Measurements from ENCODE around the gene NR3C1.

NR3C1 gene

GRCh38 chr5:143435210-143435657 lies 31.7 kb upstream of the NR3C1 start:
- WGBS: 85% methylated on average over 5 of the region's 6 CpGs
- Histone ChIP-seq H3K27ac (ENCODE audit: low read depth, low read length) (no peak overlapping the region), H3K36me3 (ENCODE audit: insufficient read depth, low read length) (no peaks in the 10 kb centered on the region), H3K9me3 (ENCODE audit: insufficient read depth, low read depth, low read length) (no peaks in the 10 kb centered on the region), H3K4me1 (ENCODE audit: insufficient read depth, low read length) (peaks cover 11% of the 10 kb centered on the region), H3K4me3 (ENCODE audit: low read length) (no peak overlapping the region), H3K27me3 (ENCODE audit: insufficient read depth, low read length) (no peaks in the 10 kb centered on the region), H3K9ac (ENCODE audit: low read depth, low read length) (no peak overlapping the region)

- H3K9me3 ChIP-seq (ENCODE audit: insufficient read depth, low read depth, low read length): no peaks in the 10 kb centered on the region
- no peaks in the 10 kb centered on the region for H3K36me3 ChIP-seq (ENCODE audit: insufficient read depth, low read length)
- H3K27ac ChIP-seq (ENCODE audit: low read depth, low read length): no peak overlapping the region
- H3K4me1 ChIP-seq (ENCODE audit: insufficient read depth, low read length): peaks cover 11% of the 10 kb centered on the region
- WGBS: 84% methylated on average over 7 of the region's 7 CpGs
- no peaks in the 10 kb centered on the region for H3K27me3 ChIP-seq (ENCODE audit: insufficient read depth, low read length)
- H3K9ac ChIP-seq (ENCODE audit: low read depth, low read length): no peak overlapping the region
- no peak overlapping the region for H3K4me3 ChIP-seq (ENCODE audit: low read length)
Measured at GRCh38 chr5:143434261-143435209, 31.0 kb upstream of the NR3C1 start.

GRCh38 chr5:143433670-143434069 lies 30.2 kb upstream of the NR3C1 start:
- Histone ChIP-seq H3K9me3 (ENCODE audit: insufficient read depth, low read depth, low read length) (no peaks in the 10 kb centered on the region), H3K4me3 (ENCODE audit: low read length) (no peak overlapping the region), H3K27me3 (ENCODE audit: insufficient read depth, low read length) (no peaks in the 10 kb centered on the region), H3K9ac (ENCODE audit: low read depth, low read length) (no peak overlapping the region), H3K4me1 (ENCODE audit: insufficient read depth, low read length) (peaks cover 11% of the 10 kb centered on the region), H3K36me3 (ENCODE audit: insufficient read depth, low read length) (no peaks in the 10 kb centered on the region), H3K27ac (ENCODE audit: low read depth, low read length) (no peak overlapping the region)
- 90% methylated on average over 2 of the region's 2 CpGs for WGBS

- no peak overlapping the region for H3K27ac ChIP-seq (ENCODE audit: low read depth, low read length)
- no peaks in the 10 kb centered on the region for H3K9me3 ChIP-seq (ENCODE audit: insufficient read depth, low read depth, low read length)
- no peaks in the 10 kb centered on the region for H3K27me3 ChIP-seq (ENCODE audit: insufficient read depth, low read length)
- no peaks in the 10 kb centered on the region for H3K36me3 ChIP-seq (ENCODE audit: insufficient read depth, low read length)
- WGBS: 95% methylated on average over 7 of the region's 7 CpGs
- H3K9ac ChIP-seq (ENCODE audit: low read depth, low read length): no peak overlapping the region
- no peak overlapping the region for H3K4me3 ChIP-seq (ENCODE audit: low read length)
- H3K4me1 ChIP-seq (ENCODE audit: insufficient read depth, low read length): peaks cover 11% of the 10 kb centered on the region
Measured at GRCh38 chr5:143432658-143433239, 29.3 kb upstream of the NR3C1 start.

- H3K9me3 ChIP-seq (ENCODE audit: insufficient read depth, low read depth, low read length): no peaks in the 10 kb centered on the region
- H3K27me3 ChIP-seq (ENCODE audit: insufficient read depth, low read length): no peaks in the 10 kb centered on the region
- peaks cover 11% of the 10 kb centered on the region for H3K4me1 ChIP-seq (ENCODE audit: insufficient read depth, low read length)
- H3K4me3 ChIP-seq (ENCODE audit: low read length): no peak overlapping the region
- H3K27ac ChIP-seq (ENCODE audit: low read depth, low read length): no peak overlapping the region
- no peaks in the 10 kb centered on the region for H3K36me3 ChIP-seq (ENCODE audit: insufficient read depth, low read length)
- no peak overlapping the region for H3K9ac ChIP-seq (ENCODE audit: low read depth, low read length)
- 87% methylated on average over 2 of the region's 2 CpGs for WGBS
Measured at GRCh38 chr5:143431789-143432188, 28.3 kb upstream of the NR3C1 start.

- 94% methylated on average over 1 of the region's 2 CpGs for WGBS
Measured at GRCh38 chr5:143428738-143429420, 25.4 kb upstream of the NR3C1 start.

GRCh38 chr5:143428155-143428554 lies 24.7 kb upstream of the NR3C1 start:
- Histone ChIP-seq H3K4me1 (ENCODE audit: insufficient read depth, low read length) (no peaks in the 10 kb centered on the region), H3K27ac (ENCODE audit: low read depth, low read length) (no peak overlapping the region), H3K9ac (ENCODE audit: low read depth, low read length) (no peak overlapping the region), H3K4me3 (ENCODE audit: low read length) (no peak overlapping the region), H3K36me3 (ENCODE audit: insufficient read depth, low read length) (no peaks in the 10 kb centered on the region), H3K27me3 (ENCODE audit: insufficient read depth, low read length) (no peaks in the 10 kb centered on the region), H3K9me3 (ENCODE audit: insufficient read depth, low read depth, low read length) (no peaks in the 10 kb centered on the region)
- 100% methylated on average over 1 of the region's 1 CpG for WGBS

More at GRCh38 chr5:143428738-143429420, 25.4 kb upstream of the NR3C1 start:
- Histone ChIP-seq H3K27me3 (ENCODE audit: insufficient read depth, low read length) (no peaks in the 10 kb centered on the region), H3K9ac (ENCODE audit: low read depth, low read length) (no peak overlapping the region), H3K4me3 (ENCODE audit: low read length) (no peak overlapping the region), H3K4me1 (ENCODE audit: insufficient read depth, low read length) (no peaks in the 10 kb centered on the region), H3K36me3 (ENCODE audit: insufficient read depth, low read length) (no peaks in the 10 kb centered on the region), H3K9me3 (ENCODE audit: insufficient read depth, low read depth, low read length) (no peaks in the 10 kb centered on the region), H3K27ac (ENCODE audit: low read depth, low read length) (no peak overlapping the region)

- H3K4me1 ChIP-seq (ENCODE audit: insufficient read depth, low read length): no peaks in the 10 kb centered on the region
- H3K36me3 ChIP-seq (ENCODE audit: insufficient read depth, low read length): no peaks in the 10 kb centered on the region
- H3K27me3 ChIP-seq (ENCODE audit: insufficient read depth, low read length): no peaks in the 10 kb centered on the region
- no peak overlapping the region for H3K27ac ChIP-seq (ENCODE audit: low read depth, low read length)
- H3K4me3 ChIP-seq (ENCODE audit: low read length): no peak overlapping the region
- no peaks in the 10 kb centered on the region for H3K9me3 ChIP-seq (ENCODE audit: insufficient read depth, low read depth, low read length)
- WGBS: over 99% methylated on average over 3 of the region's 3 CpGs
- no peak overlapping the region for H3K9ac ChIP-seq (ENCODE audit: low read depth, low read length)
Measured at GRCh38 chr5:143427122-143427735, 23.7 kb upstream of the NR3C1 start.

- H3K27me3 ChIP-seq (ENCODE audit: insufficient read depth, low read length): no peaks in the 10 kb centered on the region
- 97% methylated on average over 9 of the region's 9 CpGs for WGBS
- no peak overlapping the region for H3K9ac ChIP-seq (ENCODE audit: low read depth, low read length)
- no peaks in the 10 kb centered on the region for H3K4me1 ChIP-seq (ENCODE audit: insufficient read depth, low read length)
- no peaks in the 10 kb centered on the region for H3K9me3 ChIP-seq (ENCODE audit: insufficient read depth, low read depth, low read length)
- no peaks in the 10 kb centered on the region for H3K36me3 ChIP-seq (ENCODE audit: insufficient read depth, low read length)
- H3K4me3 ChIP-seq (ENCODE audit: low read length): no peak overlapping the region
- H3K27ac ChIP-seq (ENCODE audit: low read depth, low read length): no peak overlapping the region
Measured at GRCh38 chr5:143426437-143426991, 23.0 kb upstream of the NR3C1 start.

GRCh38 chr5:143425835-143426234 lies 22.3 kb upstream of the NR3C1 start:
- WGBS: 97% methylated on average over 3 of the region's 3 CpGs
- no peaks in the 10 kb centered on the region for H3K4me1 ChIP-seq (ENCODE audit: insufficient read depth, low read length)

More at GRCh38 chr5:143425835-143426234, 22.3 kb upstream of the NR3C1 start:
- Histone ChIP-seq H3K4me3 (ENCODE audit: low read length) (no peak overlapping the region), H3K27me3 (ENCODE audit: insufficient read depth, low read length) (no peaks in the 10 kb centered on the region), H3K36me3 (ENCODE audit: insufficient read depth, low read length) (no peaks in the 10 kb centered on the region), H3K9me3 (ENCODE audit: insufficient read depth, low read depth, low read length) (no peaks in the 10 kb centered on the region), H3K27ac (ENCODE audit: low read depth, low read length) (no peak overlapping the region), H3K9ac (ENCODE audit: low read depth, low read length) (no peak overlapping the region)
